Ishikawa (cell line): ENCODE data around the gene CELF2.

ENCODE experiments used
- CEBPB ChIP-seq: IDR thresholded peaks from 2 replicates; pipeline ENCODE4 v1.6.1; 2012
- EGR1 ChIP-seq: IDR thresholded peaks from 2 replicates; pipeline ENCODE4 v1.6.1; 2012
- EP300 ChIP-seq: IDR thresholded peaks from 2 replicates; pipeline ENCODE4 v1.6.1; 2012; ENCODE audit warnings: borderline replicate concordance
- MAX ChIP-seq: IDR thresholded peaks from 2 replicates; pipeline ENCODE4 v1.6.1; 2012
- NFIC ChIP-seq: IDR thresholded peaks from 2 replicates; pipeline ENCODE4 v1.6.1; 2012
- RAD21 ChIP-seq: IDR thresholded peaks from 2 replicates; pipeline ENCODE4 v1.6.1; 2012; ENCODE audit warnings: low read depth
- REST ChIP-seq: IDR thresholded peaks from 2 replicates; pipeline ENCODE4 v1.6.1; 2012; ENCODE audit warnings: low read depth, mild to moderate bottlenecking
- TAF1 ChIP-seq: IDR thresholded peaks from 2 replicates; pipeline ENCODE4 v1.6.1; 2012; ENCODE audit warnings: low read depth, mild to moderate bottlenecking
- TCF12 ChIP-seq: IDR thresholded peaks from 2 replicates; pipeline ENCODE4 v1.6.1; 2012; ENCODE audit warnings: low read depth
- TEAD4 ChIP-seq: IDR thresholded peaks from 2 replicates; pipeline ENCODE4 v1.6.1; 2012
- USF1 ChIP-seq: IDR thresholded peaks from 2 replicates; pipeline ENCODE4 v1.6.1; 2012
- ZBTB7A ChIP-seq: IDR thresholded peaks from 2 replicates; pipeline ENCODE4 v1.6.1; 2012; ENCODE audit warnings: low read depth

GRCh38 chr10:11332846-11333245, 315.2 kb downstream of the CELF2 start:
- TF ChIP-seq NFIC (no peak), REST (no peak), RAD21 (no peak), TEAD4 (no peak), CEBPB (no peak), ZBTB7A (no peak), MAX (no peak), USF1 (no peak), EGR1 (no peak), EP300 (no peak), TAF1 (no peak), TCF12 (no peak)
